WTC11 (cell line): ENCODE measurements around the gene KLHL30. TPM values are rescaled to one million over a fixed set of nuclear protein-coding genes. Genes with fewer than 3 reads are reported as not detected.
A peak's percentile ranks its signal among the peaks of the same experiment; 100 is the strongest.

Experiments used
- ATAC-seq: fragments of 200-7000 bp; cut with Tn5 transposase; 2 replicates; pipeline ENCODE4 v1.10.0; 2021; ENCODE audit warnings: mild to moderate bottlenecking, moderate library complexity
- CTCF ChIA-PET: fragments of 300-600 bp; sonication (Branson Sonifier 250); formaldehyde crosslinking; loops from one replicate; lab custom pipeline; 2021; ENCODE audit warnings: antibody characterized with exemption; lab: Charles Lee
- POLR2A ChIA-PET: fragments of 350-600 bp; sonication (Branson Sonifier 250); formaldehyde crosslinking; loops from one replicate; lab custom pipeline; 2021; ENCODE audit warnings: antibody characterized with exemption; lab: Charles Lee
- DNase-seq: peaks from one replicate; pipeline ENCODE4 v3.0.0; 2021; ENCODE audit warnings: low spot score
- H3K27ac Mint-ChIP-seq: 2 replicates; pipeline ENCODE4 v1.8.0; 2021; ENCODE audit warnings: mixed read lengths
- H3K27me3 Mint-ChIP-seq: 2 replicates; pipeline ENCODE4 v1.8.0; 2021; ENCODE audit warnings: low read depth, mild to moderate bottlenecking, moderate library complexity, mixed read lengths
- H3K36me3 Mint-ChIP-seq: 2 replicates; pipeline ENCODE4 v1.8.0; 2021; ENCODE audit warnings: mixed read lengths
- H3K4me1 Mint-ChIP-seq: 2 replicates; pipeline ENCODE4 v1.8.0; 2022; ENCODE audit warnings: mixed read lengths
- H3K4me3 Mint-ChIP-seq: 2 replicates; pipeline ENCODE4 v1.8.0; 2021; ENCODE audit warnings: mild to moderate bottlenecking, moderate library complexity, mixed read lengths
- H3K9me3 Mint-ChIP-seq: 2 replicates; pipeline ENCODE4 v1.8.0; 2021; ENCODE audit warnings: mixed read lengths
- AFF4 ChIP-seq: sonication (generic); formaldehyde crosslinking; IDR thresholded peaks from 2 replicates; pipeline ENCODE4 v1.8.1; 2023; ENCODE audit warnings: mild to moderate bottlenecking, missing genetic modification reagents, borderline replicate concordance
- ATF3 ChIP-seq: sonication (generic); formaldehyde crosslinking; conservative IDR thresholded peaks from 2 replicates; pipeline ENCODE4 v1.8.1; 2022; ENCODE audit warnings: mild to moderate bottlenecking, missing genetic modification reagents
- CBFB ChIP-seq: sonication (generic); formaldehyde crosslinking; IDR thresholded peaks from 2 replicates; pipeline ENCODE4 v1.8.1; 2022; ENCODE audit warnings: mild to moderate bottlenecking, low read depth, missing genetic modification reagents
- CDX4 ChIP-seq: fragments of 250-450 bp; sonication (Bioruptor Pico); IDR thresholded peaks from 2 replicates; pipeline ENCODE4 v1.9.0; 2021; ENCODE audit warnings: moderate library complexity, mild to moderate bottlenecking, inconsistent platforms, borderline replicate concordance
- CREM ChIP-seq: sonication (generic); formaldehyde crosslinking; IDR thresholded peaks from 2 replicates; pipeline ENCODE4 v1.8.1; 2022; ENCODE audit warnings: mild to moderate bottlenecking, missing genetic modification reagents, moderate library complexity
- FOXJ3 ChIP-seq: sonication (generic); formaldehyde crosslinking; IDR thresholded peaks from 2 replicates; pipeline ENCODE4 v1.9.0; 2021; ENCODE audit warnings: missing genetic modification reagents, mild to moderate bottlenecking, borderline replicate concordance
- GRHL2 ChIP-seq: fragments of 250-450 bp; sonication (Bioruptor Pico); IDR thresholded peaks from 2 replicates; pipeline ENCODE4 v1.8.0; 2022; ENCODE audit warnings: mild to moderate bottlenecking, moderate library complexity; ENCODE audit not compliant: insufficient replicate concordance, severe bottlenecking
- IRF1 ChIP-seq: sonication (generic); formaldehyde crosslinking; IDR thresholded peaks from 2 replicates; pipeline ENCODE4 v1.8.0; 2023; ENCODE audit warnings: missing genetic modification reagents
- JUN ChIP-seq: sonication (generic); formaldehyde crosslinking; IDR thresholded peaks from 2 replicates; pipeline ENCODE4 v1.8.0; 2023; ENCODE audit warnings: mild to moderate bottlenecking, missing genetic modification reagents
- NFATC4 ChIP-seq: fragments of 250-450 bp; sonication (Bioruptor Pico); IDR thresholded peaks from 2 replicates; pipeline ENCODE4 v1.9.0; 2021; ENCODE audit warnings: mild to moderate bottlenecking
- NFE2L1 ChIP-seq: sonication (generic); formaldehyde crosslinking; IDR thresholded peaks from 2 replicates; pipeline ENCODE4 v1.8.1; 2023; ENCODE audit warnings: missing genetic modification reagents
- NR3C1 ChIP-seq: sonication (generic); formaldehyde crosslinking; conservative IDR thresholded peaks from 2 replicates; pipeline ENCODE4 v1.8.1; 2023; ENCODE audit warnings: low read depth, mild to moderate bottlenecking, missing genetic modification reagents
- PRDM15 ChIP-seq: sonication (generic); formaldehyde crosslinking; IDR thresholded peaks from 2 replicates; pipeline ENCODE4 v1.8.0; 2022; ENCODE audit warnings: missing genetic modification reagents
- RELA ChIP-seq: sonication (generic); formaldehyde crosslinking; IDR thresholded peaks from 2 replicates; pipeline ENCODE4 v1.8.1; 2022; ENCODE audit warnings: missing genetic modification reagents, mild to moderate bottlenecking, borderline replicate concordance
- ZNF219 ChIP-seq: sonication (generic); formaldehyde crosslinking; IDR thresholded peaks from 2 replicates; pipeline ENCODE4 v1.8.0; 2023; ENCODE audit warnings: missing genetic modification reagents, mild to moderate bottlenecking, borderline replicate concordance
- ZNF317 ChIP-seq: sonication (generic); formaldehyde crosslinking; IDR thresholded peaks from 2 replicates; pipeline ENCODE4 v1.8.1; 2023; ENCODE audit warnings: low read depth, mild to moderate bottlenecking, moderate library complexity, missing genetic modification reagents, borderline replicate concordance
- ZNF416 ChIP-seq: fragments of 250-450 bp; sonication (Bioruptor Pico); IDR thresholded peaks from 2 replicates; pipeline ENCODE4 v1.9.0; 2021; ENCODE audit warnings: mild to moderate bottlenecking, inconsistent platforms
- ZNF423 ChIP-seq: fragments of 250-450 bp; sonication (Bioruptor Pico); IDR thresholded peaks from 2 replicates; pipeline ENCODE4 v2.1.2; 2022; ENCODE audit warnings: mild to moderate bottlenecking, moderate library complexity
- ZNF425 ChIP-seq: fragments of 250-450 bp; sonication (Bioruptor Pico); conservative IDR thresholded peaks from 2 replicates; pipeline ENCODE4 v1.9.0; 2021; ENCODE audit warnings: mild to moderate bottlenecking
- ZNF532 ChIP-seq: fragments of 250-450 bp; sonication (Bioruptor Pico); IDR thresholded peaks from 2 replicates; pipeline ENCODE4 v1.9.0; 2021; ENCODE audit warnings: mild to moderate bottlenecking, borderline replicate concordance
- total RNA-seq: library from RNA; stranded (reverse); gene quantifications from 3 replicates; pipeline ENCODE4 v1.2.3, GENCODE V29; 2021

Gene KLHL30
- total RNA-seq, 1 experiment from 2014 or later, result not detected

GRCh38 chr2:238176613-238177012 is 38.1 kb downstream of the KLHL30 start:
- DNase-seq, result no peak
- H3K27ac Mint-ChIP-seq, result peak overlapping the region; percentile 25; the same call in 1 of the 2 replicates
- peaks cover 60% of the 10 kb centered on the region for H3K36me3 Mint-ChIP-seq
- H3K4me1 Mint-ChIP-seq, result no peaks in the 10 kb centered on the region
- no peak for ATAC-seq
- POLR2A ChIA-PET, result no interaction called here
- no peaks in the 10 kb centered on the region for H3K27me3 Mint-ChIP-seq
- CTCF ChIA-PET, result interaction anchor here (0.9 kb wide), 2 partner anchors 17 to 56 kb away, joined by 3 to 4 read pairs; no protein-coding TSS in a partner anchor
- H3K9me3 Mint-ChIP-seq, result no peaks in the 10 kb centered on the region
- TF ChIP-seq ZNF423 (CRISPR knock-in tag) (no peak), CDX4 (CRISPR knock-in tag) (no peak), RELA (CRISPR knock-in tag) (no peak), ZNF219 (CRISPR knock-in tag) (no peak), IRF1 (CRISPR knock-in tag) (no peak), ZNF532 (no peak), CREM (CRISPR knock-in tag) (no peak), AFF4 (CRISPR knock-in tag) (no peak), ATF3 (CRISPR knock-in tag) (no peak), NFE2L1 (no peak), CBFB (CRISPR knock-in tag) (no peak)
- no peak overlapping the region for H3K4me3 Mint-ChIP-seq

GRCh38 chr2:238180554-238180953 is 42.1 kb downstream of the KLHL30 start:
- CTCF ChIA-PET, result no interaction called here
- ATAC-seq (no peak), DNase-seq (no peak)
- POLR2A ChIA-PET, result no interaction called here
- Mint-ChIP-seq H3K9me3 (no peaks in the 10 kb centered on the region), H3K4me3 (no peak overlapping the region), H3K27ac (no peak overlapping the region), H3K27me3 (no peaks in the 10 kb centered on the region), H3K4me1 (no peaks in the 10 kb centered on the region), H3K36me3 (peaks cover 74% of the 10 kb centered on the region)
- no peak for TF ChIP-seq JUN (CRISPR knock-in tag)
- no peak for TF ChIP-seq ZNF416 (CRISPR knock-in tag)
- TF ChIP-seq NFATC4 (CRISPR knock-in tag), result no peak
- no peak for TF ChIP-seq ZNF425 (CRISPR knock-in tag)
- no peak for TF ChIP-seq FOXJ3 (CRISPR knock-in tag)
- TF ChIP-seq ZNF317, result no peak
- TF ChIP-seq NR3C1 (CRISPR knock-in tag), result no peak
- TF ChIP-seq GRHL2 (CRISPR knock-in tag), result no peak
- no peak for TF ChIP-seq PRDM15
